GM19324 (cell line): Measurements from ENCODE around the gene ZGRF1.
"Not testable (repeated sequence)": the region's sequence is repeated elsewhere in the genome, so short reads cannot be mapped to it uniquely, and the experiment has no call there.

Experiments
- ATAC-seq: cut with Tn5 transposase; IDR thresholded peaks from one replicate; pipeline ENCODE4 v1.9.1; 2021; ENCODE audit warnings: mild to moderate bottlenecking, moderate library complexity; ENCODE audit not compliant: unreplicated experiment, low FRiP score

The ZGRF1 gene

DNA sequence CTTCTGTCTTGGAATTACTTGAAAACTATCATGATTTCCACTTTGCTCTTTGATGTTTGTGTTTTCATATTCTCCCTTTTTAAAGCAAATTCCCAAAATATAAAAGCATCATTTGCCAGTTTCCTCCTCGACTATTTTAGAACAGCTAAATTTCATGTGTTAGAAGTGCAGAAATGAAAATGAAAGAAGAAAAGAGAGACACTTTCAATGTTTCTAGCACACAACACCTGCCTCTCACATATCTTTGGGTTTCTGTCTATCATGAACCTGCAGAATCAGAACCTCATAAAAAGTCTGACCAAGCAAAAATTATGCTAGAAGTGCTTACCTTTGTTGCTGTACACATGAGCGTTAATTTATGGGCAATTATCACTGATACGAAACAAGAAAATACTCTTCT, 118.8 kb downstream of the ZGRF1 start:
- ATAC-seq: no peak

DNA sequence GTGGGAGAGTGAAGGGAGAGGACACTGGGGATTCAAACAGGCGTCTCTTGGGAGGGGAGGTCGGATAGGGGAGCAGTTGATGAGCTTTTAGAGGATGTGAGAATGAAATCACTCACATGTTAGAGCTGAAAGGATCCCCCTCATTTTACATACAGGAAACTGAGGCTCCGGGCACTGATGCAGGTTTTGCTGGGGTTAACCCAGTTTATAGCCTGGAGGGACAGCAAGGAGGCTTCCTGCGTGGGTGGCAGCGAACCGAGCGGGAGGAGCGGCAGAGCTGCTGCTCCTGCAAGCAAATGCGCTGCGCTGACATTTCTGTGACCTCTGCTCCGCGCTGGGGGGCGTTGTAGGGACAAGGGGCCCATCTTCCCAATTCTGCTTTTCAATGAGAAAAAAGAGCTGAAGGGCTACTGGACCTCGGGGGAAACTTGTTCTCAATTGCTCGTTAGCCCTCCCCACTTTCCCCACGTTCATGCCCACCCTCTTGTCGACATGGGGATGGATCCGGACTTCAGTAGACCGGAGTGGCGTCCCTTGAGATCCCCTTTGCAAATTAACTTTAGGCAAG, 119.6 kb downstream of the ZGRF1 start:
- ATAC-seq: peak; percentile 24

DNA sequence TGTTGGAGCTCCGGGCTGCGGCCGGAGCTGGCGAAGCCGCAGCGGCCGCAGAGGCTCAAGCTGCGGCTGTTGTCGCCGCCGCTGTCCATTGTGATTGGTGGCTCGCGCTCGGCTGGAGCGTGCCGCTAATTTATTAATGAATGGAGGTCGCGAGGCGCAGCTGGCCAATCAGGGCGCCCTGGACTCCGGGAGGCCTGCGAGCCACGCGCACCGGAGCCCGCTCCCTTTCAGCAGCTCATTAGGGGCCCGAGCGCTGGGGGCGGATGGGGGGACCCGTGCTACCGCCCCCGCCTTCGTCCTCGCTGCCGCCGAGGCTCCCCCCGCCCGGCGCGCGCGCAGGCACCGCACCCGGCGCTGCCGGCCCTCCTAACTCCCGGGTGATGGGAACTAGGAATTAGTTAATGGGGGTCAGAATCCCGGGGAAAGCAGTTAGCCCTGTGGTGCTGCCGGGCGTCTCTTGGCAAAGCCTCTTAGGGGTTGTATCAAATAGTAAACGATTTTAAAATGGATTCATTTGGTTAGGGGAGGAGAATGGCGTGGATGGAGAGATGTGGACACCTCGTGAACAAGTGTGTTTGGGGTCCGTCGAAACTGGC, 120.1 kb downstream of the ZGRF1 start:
- peak; percentile 45 for ATAC-seq

DNA sequence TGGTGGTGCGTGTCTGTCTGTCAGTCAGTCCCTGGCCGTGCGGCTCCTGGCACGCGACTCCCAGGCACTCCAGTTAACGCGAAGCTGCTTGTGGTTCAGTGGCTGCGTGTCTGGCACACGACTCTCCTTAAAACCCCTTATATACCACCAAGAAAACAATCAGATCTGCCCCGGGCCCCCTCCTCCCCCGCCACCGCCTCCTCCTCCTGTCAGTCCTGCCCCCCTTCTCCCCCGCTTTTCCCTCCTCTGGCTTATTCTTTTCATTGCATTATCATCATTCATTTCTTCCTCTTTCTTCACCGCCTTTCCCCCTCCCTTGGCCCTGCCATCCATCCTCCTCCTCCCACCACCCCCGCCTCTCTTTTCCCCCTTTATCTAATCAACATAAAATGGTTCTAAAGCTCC, 120.6 kb downstream of the ZGRF1 start, which contains the start of gene NEUROG2:
TSS of gene NEUROG2 (minus strand) at position 115 of the 405 bp plus-strand sequence. CDS start 705 bp downstream, outside the sequence.
- no peak for ATAC-seq

DNA sequence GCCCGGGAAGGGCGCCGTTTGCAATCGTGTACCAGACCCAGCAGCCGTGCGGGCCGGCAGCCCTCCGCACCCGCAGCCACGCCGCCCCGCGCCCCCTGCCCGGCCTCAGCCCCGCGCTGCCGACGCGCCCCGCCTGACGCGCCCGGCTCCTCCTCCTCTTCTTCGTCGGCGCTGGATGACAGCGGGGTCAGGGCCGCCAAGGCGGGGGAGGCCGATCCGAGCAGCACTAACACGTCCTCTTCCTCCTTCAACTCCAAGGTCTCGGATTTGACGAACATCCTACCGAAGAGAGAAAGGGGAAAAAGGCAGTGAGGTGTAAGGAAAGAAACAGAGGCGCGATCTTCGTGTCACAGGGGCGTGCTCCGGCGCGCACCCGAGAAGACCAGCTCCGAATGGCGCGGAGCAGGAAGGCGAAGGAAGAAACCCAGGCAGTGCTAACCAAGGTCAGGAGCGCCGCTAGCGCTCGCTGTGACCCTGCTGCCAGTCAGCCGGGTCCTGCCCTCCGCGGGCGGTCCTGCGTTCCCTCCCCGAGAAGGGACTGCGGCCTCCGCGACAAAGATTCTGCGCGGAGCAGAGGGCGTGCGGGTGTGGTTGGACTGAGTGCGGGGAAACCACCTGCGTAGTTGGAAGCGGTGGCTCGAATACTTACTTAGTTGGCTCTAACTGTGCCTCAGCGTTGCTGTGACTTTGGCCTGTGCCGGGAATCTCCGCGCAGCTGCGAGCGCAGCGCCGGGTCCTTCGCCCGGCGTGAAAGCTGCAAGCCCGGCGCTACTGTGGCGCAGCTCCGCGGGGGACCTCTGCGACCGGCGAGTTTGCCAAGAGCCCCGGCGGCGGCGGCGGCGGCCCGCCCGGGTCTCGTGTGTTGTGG, 121.3 kb downstream of the ZGRF1 start:
- peak; percentile 42 for ATAC-seq

DNA sequence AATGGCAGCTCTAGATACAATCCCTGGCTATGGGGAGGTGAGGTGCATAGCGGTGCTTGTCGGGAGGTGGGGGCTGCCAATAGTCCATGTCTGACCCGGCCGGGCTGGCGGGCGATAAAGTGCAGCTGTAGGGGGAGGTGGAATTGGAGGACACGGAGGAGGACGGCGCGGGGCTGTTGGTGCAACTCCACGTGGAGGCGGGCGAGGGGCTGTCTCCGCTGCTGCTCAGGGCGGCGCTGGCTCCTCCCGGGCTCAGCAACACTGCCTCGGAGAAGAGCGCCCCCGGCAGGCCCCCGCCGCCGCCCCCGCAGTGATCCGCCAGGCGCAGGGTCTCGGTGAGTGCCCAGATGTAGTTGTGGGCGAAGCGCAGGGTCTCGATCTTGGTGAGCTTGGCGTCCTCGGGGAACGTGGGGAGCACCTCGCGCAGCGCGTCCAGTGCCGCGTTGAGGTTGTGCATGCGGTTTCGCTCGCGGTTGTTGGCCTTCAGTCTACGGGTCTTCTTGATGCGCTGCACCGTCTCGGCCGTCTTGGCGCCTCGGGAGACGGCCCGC, 122.0 kb downstream of the ZGRF1 start:
- ATAC-seq: peak; percentile 6

DNA sequence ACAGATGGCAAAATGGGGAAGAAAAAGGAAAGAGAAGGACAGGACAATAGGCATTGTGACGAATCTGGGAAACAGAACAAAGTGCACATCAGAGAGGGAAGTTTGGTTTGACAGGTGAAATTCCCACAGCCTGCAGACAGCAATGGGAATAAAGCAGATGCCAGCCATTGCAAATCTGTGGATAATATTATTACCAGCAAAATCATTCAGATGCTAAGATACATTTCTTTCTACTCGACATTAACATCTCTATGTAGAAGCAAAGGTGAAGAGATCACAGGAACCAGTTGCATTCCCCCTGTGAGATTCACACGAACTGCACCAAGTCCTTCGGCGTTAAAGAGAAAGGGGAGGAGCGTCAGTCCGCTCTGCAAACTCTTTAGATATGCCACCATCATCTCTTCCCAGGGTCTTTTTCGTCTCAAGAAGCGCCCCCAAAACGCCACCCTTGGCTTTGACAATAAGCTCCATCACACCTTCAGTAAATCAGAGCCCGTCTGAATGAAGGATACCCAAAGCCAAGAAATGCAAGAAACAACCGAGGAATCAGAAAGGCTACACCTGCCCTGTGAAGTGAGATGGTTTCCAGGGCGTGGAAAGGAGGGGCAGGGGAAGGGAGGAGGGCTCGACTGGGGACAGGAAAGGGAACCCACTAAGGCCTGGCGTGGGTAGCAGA, 122.6 kb downstream of the ZGRF1 start:
- peak; percentile 1 for ATAC-seq

DNA sequence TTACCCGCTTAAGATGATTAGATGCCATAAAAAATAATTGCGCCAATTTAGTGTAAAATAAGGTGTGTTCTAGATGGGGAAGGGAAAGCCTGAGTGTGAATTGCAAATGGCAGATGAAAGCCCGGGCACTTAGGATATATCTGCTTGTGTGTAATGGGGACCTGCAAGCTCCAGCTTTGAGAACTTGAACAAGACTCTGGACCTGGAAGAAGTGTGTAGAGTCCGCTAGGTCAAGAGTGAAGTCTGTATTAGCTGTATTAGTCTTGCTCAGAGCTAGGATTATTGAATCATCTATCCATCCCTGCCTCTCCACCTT, 124.9 kb downstream of the ZGRF1 start:
- ATAC-seq: no peak

DNA sequence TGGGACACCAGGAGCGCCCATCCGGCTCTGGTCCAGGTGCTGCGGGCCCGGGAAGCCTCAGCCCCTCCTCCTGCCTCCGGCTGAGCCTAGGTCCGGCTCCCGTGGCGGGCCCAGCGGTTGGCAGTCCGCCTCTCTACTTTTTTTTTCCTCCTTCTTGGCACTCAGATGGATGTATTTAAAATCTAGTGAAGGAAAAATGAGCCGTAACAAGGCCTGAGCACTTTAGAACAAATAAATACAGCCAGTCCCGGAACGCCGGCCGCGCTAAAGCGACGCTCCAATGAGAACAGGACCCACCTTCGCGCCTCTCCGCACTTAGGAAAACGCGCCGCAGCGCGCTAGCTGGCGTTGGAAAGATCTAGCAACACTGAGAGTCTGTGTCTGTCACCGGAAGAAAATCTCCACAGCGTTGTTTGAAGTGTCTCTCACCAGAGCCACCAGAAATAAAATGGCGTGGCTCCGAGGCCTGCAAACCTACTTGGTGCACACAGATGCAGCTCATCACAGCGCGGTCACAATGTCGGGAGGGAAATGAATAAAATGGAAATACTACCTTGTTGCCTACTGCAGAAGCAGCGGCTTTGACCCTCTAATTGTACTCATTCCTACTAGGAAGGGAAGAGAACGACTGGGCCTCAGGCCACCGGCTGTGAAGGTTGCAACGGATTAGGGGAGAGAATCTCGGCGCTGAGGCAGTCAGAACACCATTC, 125.5 kb downstream of the ZGRF1 start:
- ATAC-seq: no peak

DNA sequence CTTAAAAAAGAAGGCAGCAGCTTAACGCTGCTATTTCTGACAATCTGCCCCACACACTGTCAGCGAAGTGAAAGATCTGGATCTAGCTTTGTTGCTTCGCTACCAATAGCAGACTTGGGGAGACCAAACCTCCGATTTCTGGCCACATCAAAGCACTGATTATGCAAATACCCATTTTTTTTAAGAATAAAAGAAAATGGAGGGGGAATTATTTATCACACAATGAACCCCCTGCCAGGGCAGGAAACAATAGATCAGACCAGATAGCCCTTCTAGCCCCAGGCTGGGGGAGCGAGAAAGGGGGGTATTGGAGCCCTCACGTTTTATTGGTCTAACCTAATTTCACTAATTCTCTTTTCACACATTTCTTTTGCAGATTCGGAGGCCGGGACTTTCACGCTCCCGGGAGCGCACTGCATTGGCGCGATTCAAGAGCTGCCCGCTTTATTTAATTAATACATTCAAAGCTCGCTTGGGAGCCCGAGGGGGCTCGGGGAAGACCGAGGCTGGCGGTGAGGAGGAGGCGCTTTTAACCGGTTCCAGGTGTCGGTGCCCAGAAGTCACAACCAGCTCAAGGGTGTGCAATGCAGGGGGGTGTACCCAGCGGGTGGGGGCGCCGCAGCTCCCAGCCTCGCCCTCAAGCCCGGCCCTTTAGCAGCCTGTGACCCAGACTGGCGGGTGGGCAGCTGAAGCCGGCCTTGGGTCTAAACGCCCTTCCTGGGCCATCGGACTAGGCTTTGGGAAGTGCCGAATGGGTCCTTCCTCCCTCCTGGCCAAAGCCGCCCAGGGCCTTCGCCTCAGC, 126.2 kb downstream of the ZGRF1 start:
- no peak for ATAC-seq

DNA sequence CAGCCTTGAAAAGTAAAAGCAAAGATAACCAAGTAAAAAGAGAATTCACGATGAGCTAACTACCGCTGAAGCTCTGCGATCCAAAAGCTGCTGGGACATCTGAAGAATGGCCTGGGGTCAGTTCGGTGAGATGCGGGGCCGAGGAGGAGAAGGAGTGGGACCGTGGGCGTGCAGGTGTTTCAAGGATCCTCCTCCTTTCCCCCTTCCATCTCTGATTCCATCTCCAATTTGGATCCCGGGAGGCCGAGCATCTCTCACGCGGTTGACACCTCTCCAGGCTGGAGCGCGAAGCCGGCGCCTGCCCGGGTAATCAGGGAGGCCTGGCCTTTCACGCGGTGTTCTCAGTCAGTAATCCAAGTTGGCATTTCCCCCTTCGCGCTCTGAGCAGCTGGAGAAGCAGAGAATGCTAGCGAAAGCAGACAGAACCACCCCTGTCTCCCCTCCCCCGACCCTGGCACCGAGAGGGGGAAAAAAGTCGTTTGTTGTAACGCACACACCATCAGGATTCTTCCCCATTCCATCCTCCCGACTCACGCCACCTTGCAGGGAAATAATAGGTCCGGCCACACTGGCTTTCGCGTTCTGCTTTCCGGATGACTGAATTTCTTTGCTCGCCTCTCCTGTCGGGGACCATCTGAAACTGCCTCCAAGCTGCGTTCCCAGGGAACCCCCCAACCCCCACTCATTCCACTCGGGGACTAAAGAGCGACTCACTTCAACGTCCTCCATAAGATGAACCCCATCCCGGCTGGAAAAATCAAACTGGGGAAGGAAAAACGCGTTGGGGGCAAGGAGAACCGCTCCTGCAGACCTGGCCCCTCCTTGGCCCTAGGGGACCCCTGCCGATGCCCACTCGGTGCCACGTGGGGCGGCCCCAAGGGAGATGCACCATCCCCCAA, 127.2 kb downstream of the ZGRF1 start:
- no peak for ATAC-seq

DNA sequence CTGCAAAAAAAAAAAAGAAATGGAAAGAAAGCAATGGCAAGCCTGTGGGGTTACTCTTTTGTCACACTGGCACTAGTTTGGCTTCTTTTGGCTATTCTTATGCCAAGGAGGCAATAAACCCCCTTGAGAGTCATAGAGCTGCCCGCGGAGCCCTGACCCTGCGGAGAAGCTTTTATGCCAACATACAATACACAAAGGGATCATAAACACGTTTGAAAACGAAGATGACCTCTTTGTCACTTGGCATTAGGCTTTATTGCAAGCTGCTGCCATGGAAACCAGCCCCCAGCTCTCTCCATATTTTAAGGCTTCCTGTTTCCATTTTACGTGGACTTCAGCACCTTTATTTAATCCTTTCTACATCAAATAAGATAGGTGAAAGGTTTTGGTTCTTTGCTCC, 128.4 kb downstream of the ZGRF1 start:
- ATAC-seq: no peak

DNA sequence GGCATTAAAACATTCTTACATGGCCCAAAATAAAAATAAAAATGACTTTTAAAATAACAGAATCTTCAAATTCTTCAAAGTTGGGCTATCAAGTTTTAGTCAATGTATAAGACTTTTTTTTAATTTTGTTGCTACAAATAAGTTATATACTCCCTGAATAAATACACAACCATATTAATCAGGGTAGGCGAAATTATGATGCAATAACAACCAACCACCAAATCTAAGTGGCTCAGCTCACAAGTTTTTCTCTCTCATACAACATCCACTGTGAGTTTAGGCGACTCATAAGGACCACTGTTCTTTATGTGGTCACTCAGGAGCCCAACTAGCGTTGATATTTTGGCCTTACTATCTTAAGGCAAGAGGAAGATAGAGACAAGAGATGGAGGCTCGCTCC, 131.9 kb downstream of the ZGRF1 start:
- no peak for ATAC-seq

DNA sequence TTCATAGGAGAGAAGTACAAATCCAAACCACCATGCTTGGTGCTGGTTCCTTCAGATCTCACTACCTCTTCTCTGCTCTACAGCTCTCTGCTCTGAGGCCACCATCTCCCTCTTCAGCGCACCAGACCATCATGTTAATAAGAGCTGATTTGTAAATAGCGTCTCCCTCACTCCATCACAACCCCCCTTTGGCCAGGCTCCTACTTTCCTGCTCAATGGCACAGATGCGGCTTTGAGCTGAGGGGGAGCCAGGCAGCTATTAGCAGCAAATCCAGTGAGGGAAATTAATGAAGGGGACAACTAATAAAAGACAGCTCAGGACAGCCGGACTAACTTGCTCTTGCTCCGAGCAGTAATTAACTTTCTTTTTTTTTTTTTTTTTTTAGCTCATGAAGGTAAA, 133.8 kb downstream of the ZGRF1 start:
- ATAC-seq: no peak

DNA sequence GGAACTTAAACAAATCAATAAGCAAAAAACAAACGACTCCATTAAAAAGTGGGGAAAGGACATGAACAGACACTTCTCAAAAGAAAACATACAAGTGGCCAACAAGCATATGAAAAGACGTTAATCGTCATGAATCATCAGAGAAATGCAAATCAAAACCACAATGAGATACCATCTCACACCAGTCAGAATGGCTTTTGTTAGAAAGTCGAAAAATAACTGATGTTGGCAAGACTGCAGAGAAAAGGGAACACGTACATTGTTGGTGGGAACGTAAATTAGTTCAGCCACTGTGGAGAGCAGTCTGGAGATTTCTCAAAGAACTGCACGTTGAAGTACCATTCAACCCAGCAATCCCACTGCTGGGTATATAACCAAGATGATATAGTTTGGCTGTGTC, 144.4 kb downstream of the ZGRF1 start:
- no peak for ATAC-seq

DNA sequence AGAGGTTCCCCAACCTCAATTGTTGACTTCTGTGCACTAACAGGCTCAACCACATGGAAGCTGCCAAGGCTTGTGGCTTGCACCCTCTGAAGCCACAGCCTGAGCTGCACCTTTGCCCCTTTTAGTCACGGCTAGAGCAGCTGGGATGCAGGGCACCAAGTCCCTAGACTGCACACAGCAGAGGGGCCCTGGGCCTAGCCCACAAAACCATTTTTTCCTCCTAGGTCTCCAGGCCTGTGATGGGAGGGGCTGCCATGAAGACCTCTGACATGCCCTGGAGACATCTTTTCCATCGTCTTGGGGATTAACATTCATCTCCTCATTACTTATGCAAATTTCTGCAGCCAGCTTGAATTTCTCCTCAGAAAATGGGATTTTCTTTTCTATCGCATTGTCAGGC, 145.9 kb downstream of the ZGRF1 start:
- not testable (repeated sequence) for ATAC-seq
